NCI-H2227 (cell line): ENCODE results near the gene ARHGAP36.
A peak's percentile ranks its signal among the peaks of the same experiment; 100 is the strongest.

Experiments
- DNase-seq: peaks from one replicate; lab custom pipeline; 2025; ENCODE audit not compliant: unreplicated experiment; lab: John Stamatoyannopoulos, UW

The ARHGAP36 gene

GRCh38 chrX:131068945-131069719 is 11.0 kb downstream of the ARHGAP36 start:
- DNase-seq: peak; percentile 83

GRCh38 chrX:131072871-131073571 is 14.9 kb downstream of the ARHGAP36 start:
- no peak for DNase-seq

GRCh38 chrX:131073607-131074006 is 15.5 kb downstream of the ARHGAP36 start:
- no peak for DNase-seq

GRCh38 chrX:131081772-131082740 is 23.9 kb downstream of the ARHGAP36 start:
- DNase-seq: no peak

GRCh38 chrX:131083510-131084142 is 25.5 kb downstream of the ARHGAP36 start:
- DNase-seq: no peak

GRCh38 chrX:131084145-131084544 is 26.0 kb downstream of the ARHGAP36 start:
- no peak for DNase-seq

- no peak for DNase-seq
Measured at GRCh38 chrX:131136776-131137175, 78.6 kb downstream of the ARHGAP36 start.

GRCh38 chrX:131139072-131139471 is 80.9 kb downstream of the ARHGAP36 start:
- no peak for DNase-seq
